ENCODE data around the gene GRIN2C.
"Not testable (repeated sequence)": the region's sequence is repeated elsewhere in the genome, so short reads cannot be mapped to it uniquely, and the experiment has no call there.

Gene GRIN2C

DNA sequence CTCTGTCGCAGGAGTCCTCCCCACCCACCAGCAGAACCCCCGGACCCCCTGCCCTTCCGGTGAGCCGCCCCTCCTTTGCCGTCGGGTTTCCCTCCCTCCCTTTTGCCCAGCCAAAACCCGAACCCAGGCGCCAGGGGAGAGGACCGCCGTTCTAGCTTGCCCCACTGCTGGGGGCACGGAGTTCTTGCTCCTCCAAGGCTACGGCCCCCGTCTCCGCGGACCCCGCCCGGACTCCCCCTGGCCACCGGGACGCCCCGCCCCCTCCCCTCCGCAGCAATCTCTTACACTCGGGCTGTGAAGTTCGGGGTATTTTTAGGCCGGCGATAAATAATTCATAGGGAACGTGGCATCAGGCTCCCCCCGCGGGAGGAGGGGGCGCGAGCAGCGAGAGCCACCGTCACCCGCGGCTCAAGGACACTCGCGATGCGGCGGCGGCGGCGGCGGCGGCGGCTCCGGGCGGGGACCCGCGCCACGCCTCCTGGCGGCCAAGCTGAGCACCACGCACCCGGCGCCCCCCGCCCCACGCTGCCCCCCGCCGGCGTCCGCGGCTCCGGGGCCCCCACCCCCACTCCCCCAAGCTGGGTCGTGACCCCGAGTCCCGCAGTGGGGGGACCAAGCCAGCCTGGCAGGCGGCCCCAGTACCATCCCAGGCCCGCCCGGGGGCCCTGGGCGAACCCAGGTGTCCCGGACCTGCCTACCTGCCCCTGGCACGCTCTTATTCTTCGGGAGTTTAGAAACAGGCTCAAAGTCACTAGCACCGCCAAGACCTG, at the start of gene GRIN2C:
Gene GRIN2C, minus strand, starts transcription at position 427 of the 770 bp plus-strand sequence. CDS start 4,793 bp downstream, outside the sequence.
- DNase-seq (ENCODE audit: low read depth), result no peak

DNA sequence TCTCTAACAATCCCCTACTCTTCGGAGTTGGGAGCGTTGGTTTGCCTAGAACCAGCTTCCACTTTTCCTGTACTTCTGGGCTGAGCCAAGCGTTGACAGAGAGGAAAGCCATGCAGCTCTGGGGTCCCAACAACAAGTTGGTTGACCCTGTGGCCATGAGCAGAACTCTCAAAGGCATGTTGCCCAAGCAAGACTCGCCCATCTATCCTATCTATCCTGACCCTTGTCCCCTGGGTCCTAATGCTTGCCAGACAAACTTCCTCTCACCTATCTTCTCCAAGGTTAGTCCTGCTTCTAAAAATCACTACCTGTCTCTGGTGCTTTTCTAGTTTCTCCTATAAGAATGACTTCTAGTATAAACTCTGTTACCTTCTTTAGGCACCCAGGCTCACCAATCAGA, 49.4 kb upstream of the GRIN2C start:
- DNase-seq (ENCODE audit: low read depth), result not testable (repeated sequence)

- DNase-seq (ENCODE audit: low read depth), result no peak
Measured at GRCh38 chr17:74907012-74907411, 47.3 kb upstream of the GRIN2C start.

GRCh38 chr17:74906214-74906793, 46.6 kb upstream of the GRIN2C start:
- not testable (repeated sequence) for DNase-seq (ENCODE audit: low read depth)

- DNase-seq (ENCODE audit: low read depth), result no peak
Measured at GRCh38 chr17:74904687-74905409, 45.2 kb upstream of the GRIN2C start.

DNA sequence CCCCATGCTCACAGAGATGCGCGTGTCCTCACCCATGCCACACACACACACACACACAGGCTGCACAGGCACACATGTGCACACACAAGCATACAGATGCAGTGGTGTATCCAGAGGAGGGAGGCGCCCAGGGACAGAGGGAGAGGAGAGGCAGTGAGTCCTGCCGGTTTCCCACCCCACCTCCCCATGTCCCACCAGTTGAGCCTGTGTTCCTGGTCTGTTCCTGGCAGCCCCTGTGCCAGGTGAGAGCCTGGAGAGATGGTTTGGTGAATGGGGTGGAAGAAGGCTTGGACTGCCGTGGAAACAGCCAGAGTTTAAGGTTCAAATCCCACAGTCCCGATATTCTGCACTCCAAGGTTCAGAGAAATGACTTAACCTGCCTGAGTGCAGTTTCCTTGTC, 44.0 kb upstream of the GRIN2C start:
- no peak for DNase-seq (ENCODE audit: low read depth)

DNA sequence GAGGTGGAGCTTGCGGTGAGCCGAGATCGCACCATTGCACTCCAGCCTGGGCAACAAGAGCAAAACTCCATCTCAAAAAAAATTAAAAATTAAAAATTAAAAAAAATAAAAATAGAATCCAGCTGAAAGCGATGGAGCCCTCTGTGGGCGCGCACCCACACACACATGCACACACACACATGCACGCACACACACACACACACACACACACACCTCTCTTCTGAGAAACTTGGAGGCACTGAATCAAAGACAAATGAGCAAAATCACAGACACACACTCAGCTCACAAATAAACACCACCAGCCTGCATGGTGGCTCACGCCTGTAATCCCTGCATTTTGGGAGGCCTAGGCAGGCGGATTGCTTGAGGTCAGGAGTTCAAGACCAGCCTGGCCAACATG, 43.3 kb upstream of the GRIN2C start:
- DNase-seq (ENCODE audit: low read depth), result no peak

DNA sequence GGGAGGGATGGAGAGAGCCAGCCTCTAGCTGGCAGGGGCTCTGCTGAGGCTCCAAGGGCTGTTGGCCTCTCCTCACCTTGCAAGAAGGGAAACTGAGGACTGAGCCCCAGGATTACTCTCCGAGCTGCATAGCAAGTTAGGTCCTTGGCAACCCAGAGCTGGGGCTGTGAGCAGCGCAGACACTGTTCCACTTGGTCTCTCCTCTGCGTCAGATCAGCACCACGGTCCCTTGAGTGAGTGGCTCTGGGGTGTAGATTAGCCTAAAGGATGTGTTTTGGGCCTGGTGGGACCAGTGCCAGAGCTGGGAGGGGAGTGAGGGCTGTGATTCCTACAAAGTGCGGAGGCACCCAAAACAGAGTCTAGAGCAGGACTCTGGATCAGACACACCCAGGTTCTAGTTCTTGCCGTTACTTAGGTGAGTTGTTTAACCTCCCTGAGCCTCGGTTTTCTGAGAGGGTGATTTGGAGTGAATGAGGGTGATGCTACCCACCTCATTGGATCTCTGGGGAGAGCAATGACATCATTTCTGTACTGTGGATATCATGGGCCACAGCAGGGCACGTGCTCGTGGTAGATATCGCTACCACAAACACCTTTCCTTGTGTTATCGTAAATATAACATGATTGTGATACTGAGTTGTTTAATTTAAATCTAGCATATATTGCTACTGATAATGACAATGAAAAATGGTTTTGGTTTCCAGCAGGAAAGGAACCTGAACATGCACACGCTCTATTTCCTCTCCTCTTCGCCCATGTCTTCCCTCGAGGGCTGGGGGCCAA, 41.9 kb upstream of the GRIN2C start:
- no peak for DNase-seq (ENCODE audit: low read depth)

GRCh38 chr17:74900208-74900607, 40.5 kb upstream of the GRIN2C start:
- no peak for DNase-seq (ENCODE audit: low read depth)

DNA sequence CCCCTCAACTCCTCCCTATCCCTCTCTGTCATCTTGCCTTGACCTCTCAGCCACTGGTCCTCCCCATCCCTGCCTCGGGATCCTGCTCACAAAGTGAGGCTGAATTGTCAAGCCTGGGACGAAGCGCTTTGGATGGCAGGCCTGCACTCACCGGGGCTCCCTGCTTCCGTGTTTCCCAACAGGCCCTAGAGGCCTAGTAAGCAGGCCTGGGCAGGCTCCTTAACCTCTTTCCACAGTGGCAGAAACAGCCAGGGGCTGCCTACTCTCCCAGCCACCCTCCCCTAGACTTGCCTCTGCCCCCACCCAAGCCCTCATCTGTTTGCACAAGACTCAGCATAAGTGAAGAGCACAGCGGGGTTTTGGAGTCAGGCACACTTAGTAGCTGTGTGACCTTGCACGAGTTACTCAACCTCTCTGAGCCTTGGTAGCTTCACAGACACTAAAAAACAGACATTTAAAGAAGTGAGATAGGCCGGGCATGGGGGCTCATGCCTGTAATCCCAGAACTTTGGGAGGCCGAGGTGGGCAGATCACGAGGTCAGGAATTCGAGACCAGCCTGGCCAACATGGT, 38.8 kb upstream of the GRIN2C start:
- DNase-seq (ENCODE audit: low read depth), result no peak

DNA sequence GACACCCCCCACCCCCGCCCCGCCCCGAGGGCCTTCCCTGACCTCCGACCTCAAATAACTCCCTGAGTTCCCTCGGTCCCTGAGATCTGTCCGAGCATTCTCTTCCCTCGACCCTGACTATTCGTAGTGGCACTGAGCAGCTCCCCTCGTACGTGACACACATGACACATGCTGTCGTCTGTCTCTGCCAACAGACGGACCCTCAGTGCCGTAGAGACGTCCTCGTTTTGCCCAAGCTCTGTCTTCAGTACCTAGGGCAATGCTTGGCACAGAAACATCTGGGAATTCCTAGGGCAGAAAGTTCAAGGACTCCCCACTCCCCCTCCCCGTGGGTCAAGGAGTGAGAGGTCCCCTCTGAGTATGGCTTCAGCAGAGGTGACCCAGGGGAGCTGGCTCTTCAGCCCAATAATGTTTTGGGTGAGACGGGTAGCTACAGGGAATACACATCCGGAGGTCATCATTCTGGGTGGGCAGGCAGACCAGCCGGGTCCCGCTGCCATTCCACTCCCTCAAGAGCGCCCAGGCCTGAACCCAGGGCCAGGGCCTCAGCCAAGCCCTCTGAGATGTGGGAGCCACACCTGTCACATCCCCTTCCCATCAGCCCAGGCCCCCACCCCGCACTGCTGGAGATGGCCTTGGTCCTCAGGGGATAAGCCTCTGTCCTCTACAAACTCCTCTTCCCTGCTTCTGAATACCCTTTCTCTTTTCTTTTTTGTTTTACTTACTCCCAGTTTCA, 34.4 kb upstream of the GRIN2C start:
- DNase-seq (ENCODE audit: low read depth), result no peak

DNA sequence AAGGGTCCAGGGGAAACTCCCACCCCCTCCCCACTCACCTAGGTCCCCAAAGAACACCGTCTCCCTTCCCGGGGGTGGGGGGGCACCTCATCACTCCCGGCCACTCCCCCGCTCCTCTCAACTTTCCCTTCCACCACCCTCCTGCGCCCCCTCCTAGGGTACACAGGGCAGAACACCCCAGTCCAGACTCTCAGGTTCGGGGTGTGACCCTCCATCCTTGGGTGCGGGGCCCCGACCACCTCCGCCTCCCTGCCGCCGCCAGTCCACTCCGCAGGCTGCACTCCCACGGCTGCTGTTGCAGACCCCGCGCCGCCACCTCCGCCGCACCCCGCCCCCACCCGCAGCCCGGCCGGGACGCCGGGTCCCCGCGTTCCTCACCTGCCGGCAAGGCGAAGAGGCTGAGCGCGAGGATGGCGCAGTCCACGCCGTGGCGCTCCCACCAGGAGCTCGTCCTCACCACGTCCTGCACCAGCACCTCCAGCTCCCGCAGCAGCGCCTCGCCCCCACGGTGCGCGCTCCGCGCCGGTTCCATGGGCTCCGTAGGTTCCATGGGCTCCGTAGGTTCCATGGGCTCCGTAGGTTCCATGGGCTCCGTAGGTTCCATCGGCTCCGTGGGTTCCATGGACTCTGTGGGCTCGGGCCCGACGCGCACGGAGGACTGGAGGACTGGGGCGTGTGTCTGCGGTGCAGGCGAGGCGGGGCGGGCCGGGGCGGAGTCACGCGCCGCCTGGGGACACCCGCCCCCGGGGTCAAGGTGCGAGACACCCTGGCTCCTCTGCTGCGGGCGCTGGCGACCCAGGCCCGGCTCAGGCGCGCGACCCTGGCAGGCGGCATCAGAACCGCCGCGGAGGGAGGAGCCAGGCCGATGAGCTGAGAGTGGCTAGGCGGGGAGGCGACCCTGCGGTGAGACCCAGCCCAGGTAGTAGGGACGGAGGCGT, 33.6 kb upstream of the GRIN2C start, which contains the start of gene FADS6:
Gene FADS6, minus strand, starts transcription at position 660 of the 938 bp plus-strand sequence. Its CDS starts 38 bp downstream, at position 622.
- no peak for DNase-seq (ENCODE audit: low read depth)

DNA sequence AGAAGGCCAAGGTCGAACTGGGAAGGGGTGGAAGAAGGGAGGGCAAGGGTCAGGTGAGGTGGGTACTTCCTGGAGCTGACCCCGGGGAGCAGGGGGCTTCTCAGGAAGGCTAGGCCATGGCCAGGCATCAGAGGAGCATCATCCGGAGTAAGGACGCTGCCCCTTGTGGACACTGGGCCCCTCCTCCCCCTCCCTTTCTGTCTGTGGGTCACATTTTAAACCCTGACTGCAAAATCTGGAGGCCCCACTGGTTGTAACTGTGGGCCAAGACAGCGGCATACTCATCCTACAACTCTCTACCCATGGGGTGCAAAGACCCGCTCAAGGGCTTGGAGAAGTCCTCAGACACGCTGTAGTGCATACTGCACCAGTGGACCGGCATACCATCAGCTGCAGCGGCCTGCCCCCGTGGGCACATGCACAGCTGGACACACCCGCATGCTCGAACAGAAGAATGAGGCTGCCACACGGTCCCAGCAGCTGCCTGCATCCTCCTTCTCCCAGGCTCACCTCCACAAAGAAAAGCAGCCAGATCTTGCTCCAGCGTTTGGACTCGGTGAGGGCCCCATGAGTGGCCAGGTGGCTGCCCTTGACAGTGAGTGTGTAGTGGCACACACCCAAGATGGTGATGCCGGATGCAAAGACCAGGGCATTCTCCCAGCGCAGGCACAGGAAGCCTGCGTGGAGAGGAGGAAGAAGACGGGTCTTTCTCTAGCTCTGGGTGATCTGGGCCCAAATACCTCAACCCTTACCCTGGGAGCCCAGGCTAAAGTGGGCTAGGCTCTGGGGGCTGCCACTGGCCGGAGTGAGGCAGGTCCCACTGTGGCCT, 32.5 kb upstream of the GRIN2C start:
- no peak for DNase-seq (ENCODE audit: low read depth)

- no peak for DNase-seq (ENCODE audit: low read depth)
Measured at GRCh38 chr17:74890554-74890953, 30.9 kb upstream of the GRIN2C start.

DNA sequence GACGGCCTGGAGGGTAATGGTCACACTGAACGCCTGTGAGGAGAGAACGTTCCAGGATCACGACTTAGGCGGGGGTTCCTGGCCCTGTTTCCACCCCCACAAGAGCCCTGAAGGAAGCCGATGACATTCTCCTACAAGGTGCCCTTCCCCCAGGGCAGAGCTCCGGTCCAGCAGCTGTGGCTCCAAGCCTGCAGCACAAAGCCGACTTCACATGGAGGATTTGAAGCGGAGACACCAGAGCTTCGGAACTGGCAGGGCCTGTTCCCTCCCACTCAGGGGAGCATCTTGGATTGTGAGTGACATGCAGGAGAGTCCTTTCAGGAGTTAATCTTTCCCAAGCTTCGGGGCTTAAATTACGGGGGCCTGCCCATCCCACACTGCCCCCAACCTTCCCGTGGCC, 28.8 kb upstream of the GRIN2C start:
- no peak for DNase-seq (ENCODE audit: low read depth)

GRCh38 chr17:74883241-74883745, 23.6 kb upstream of the GRIN2C start:
- no peak for DNase-seq (ENCODE audit: low read depth)

- DNase-seq (ENCODE audit: low read depth), result no peak
Measured at GRCh38 chr17:74882517-74883240, 23.0 kb upstream of the GRIN2C start.

DNA sequence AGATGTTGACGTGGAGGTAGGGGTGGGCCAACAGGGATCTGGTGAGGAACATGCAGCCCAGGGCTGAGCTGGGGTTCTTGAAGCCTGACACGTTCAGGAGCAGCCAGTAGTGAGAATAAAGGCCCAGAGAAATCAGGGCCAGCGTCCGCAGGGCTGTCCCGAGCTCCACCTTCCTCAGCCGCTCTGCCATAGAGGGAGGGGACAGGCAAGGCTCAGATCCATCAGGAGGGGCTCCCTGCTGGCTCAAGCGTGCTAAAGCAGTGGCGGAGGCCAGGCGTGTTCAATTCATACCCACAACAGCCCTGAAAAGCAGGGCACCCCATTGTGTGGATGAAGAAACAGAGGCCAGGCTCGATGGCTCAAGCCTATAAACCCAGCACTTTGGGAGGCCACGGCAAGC, 21.4 kb upstream of the GRIN2C start:
- DNase-seq (ENCODE audit: low read depth), result no peak

Data from activated gamma-delta T cell treated with anti-CD3 and anti-CD28 coated beads, Interleukin-2, amount 50 U/mL, for 16 hours (primary cell).